GM12878 (cell line): ENCODE results near the gene ADAT3. TPM values are rescaled to one million over a fixed set of nuclear protein-coding genes. Genes with fewer than 3 reads are reported as not detected.

Experiments used
- GATAD2B ChIP-seq: fragments of 450-650 bp; conservative IDR thresholded peaks from 2 replicates; pipeline ENCODE4 v1.6.1; 2017; ENCODE audit warnings: low read depth, mild to moderate bottlenecking, moderate library complexity
- MLLT1 ChIP-seq: fragments of 450-650 bp; IDR thresholded peaks from 2 replicates; pipeline ENCODE4 v1.6.1; 2016; ENCODE audit warnings: mild to moderate bottlenecking
- MTA2 ChIP-seq: fragments of 450-650 bp; IDR thresholded peaks from 2 replicates; pipeline ENCODE4 v1.6.1; 2016; ENCODE audit warnings: low read depth, mild to moderate bottlenecking, moderate library complexity
- POLR2A ChIP-seq: IDR thresholded peaks from 2 replicates; pipeline ENCODE4 v1.6.1; 2011; ENCODE audit warnings: low read depth, mild to moderate bottlenecking, low read length
- polyA plus RNA-seq, 11 experiments: library from polyadenylated mRNA; depleted of rRNA in 4 of 11; unstranded in 6 of 11; stranded (reverse) in 5 of 11; fragments of >200 nt; fragmentation: Nextera tagmentation in 4 of 11; fragmentation: Illumina TruSeq in 1 of 11; extraction: Ambion mirVana in 4 of 11; extraction: Trizol in 1 of 11; gene quantifications; 1 replicate in 1 of 11; 2 replicates in 10 of 11; pipeline versions ENCODE4 v1.2.1 to v1.2.3, GENCODE V29; 2011 to 2016; ENCODE audit warnings: inconsistent platforms in 2 of 11, missing spikeins in 2 of 11, low read depth in 1 of 11
- total RNA-seq, 4 experiments: library from RNA; depleted of rRNA in 3 of 4; stranded (reverse); fragments of >200 nt in 3 of 4; fragmentation: Illumina TruSeq in 1 of 4; extraction: Trizol in 1 of 4; gene quantifications; 2 replicates each; pipeline versions ENCODE4 v1.2.1 to v1.2.3, GENCODE V29; 2013 to 2021
- TF ChIP-seq, protein P1 (sequence below): fragments of 450-650 bp; IDR thresholded peaks from 2 replicates; pipeline ENCODE4 v1.6.1; 2017; ENCODE audit warnings: mild to moderate bottlenecking, moderate library complexity
- TF ChIP-seq, protein P2 (sequence below): fragments of 450-650 bp; IDR thresholded peaks from 2 replicates; pipeline ENCODE4 v1.6.1; 2018; ENCODE audit warnings: mild to moderate bottlenecking, low read depth, moderate library complexity; ENCODE audit not compliant: partially characterized antibody
- TF ChIP-seq, protein P3 (sequence below): fragments of 450-650 bp; IDR thresholded peaks from 2 replicates; pipeline ENCODE4 v1.6.1; 2017; ENCODE audit warnings: mild to moderate bottlenecking

The ADAT3 gene
- total and polyA plus RNA-seq, 10 of the 15 experiments (the other 5 are each of a cell fraction or from before 2014, with no cell fraction given) = 0.27 to 11.8 (median 7.7) TPM; not detected in 3

GRCh38 chr19:1855828-1856255 is 49.4 kb upstream of the ADAT3 start (continued):
- TF ChIP-seq, protein P1, sequence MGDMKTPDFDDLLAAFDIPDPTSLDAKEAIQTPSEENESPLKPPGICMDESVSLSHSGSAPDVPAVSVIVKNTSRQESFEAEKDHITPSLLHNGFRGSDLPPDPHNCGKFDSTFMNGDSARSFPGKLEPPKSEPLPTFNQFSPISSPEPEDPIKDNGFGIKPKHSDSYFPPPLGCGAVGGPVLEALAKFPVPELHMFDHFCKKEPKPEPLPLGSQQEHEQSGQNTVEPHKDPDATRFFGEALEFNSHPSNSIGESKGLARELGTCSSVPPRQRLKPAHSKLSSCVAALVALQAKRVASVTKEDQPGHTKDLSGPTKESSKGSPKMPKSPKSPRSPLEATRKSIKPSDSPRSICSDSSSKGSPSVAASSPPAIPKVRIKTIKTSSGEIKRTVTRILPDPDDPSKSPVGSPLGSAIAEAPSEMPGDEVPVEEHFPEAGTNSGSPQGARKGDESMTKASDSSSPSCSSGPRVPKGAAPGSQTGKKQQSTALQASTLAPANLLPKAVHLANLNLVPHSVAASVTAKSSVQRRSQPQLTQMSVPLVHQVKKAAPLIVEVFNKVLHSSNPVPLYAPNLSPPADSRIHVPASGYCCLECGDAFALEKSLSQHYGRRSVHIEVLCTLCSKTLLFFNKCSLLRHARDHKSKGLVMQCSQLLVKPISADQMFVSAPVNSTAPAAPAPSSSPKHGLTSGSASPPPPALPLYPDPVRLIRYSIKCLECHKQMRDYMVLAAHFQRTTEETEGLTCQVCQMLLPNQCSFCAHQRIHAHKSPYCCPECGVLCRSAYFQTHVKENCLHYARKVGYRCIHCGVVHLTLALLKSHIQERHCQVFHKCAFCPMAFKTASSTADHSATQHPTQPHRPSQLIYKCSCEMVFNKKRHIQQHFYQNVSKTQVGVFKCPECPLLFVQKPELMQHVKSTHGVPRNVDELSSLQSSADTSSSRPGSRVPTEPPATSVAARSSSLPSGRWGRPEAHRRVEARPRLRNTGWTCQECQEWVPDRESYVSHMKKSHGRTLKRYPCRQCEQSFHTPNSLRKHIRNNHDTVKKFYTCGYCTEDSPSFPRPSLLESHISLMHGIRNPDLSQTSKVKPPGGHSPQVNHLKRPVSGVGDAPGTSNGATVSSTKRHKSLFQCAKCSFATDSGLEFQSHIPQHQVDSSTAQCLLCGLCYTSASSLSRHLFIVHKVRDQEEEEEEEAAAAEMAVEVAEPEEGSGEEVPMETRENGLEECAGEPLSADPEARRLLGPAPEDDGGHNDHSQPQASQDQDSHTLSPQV = no peak
- peak; percentile 30; the same call in 1 of the 2 replicates for TF ChIP-seq GATAD2B
- TF ChIP-seq, protein P2, sequence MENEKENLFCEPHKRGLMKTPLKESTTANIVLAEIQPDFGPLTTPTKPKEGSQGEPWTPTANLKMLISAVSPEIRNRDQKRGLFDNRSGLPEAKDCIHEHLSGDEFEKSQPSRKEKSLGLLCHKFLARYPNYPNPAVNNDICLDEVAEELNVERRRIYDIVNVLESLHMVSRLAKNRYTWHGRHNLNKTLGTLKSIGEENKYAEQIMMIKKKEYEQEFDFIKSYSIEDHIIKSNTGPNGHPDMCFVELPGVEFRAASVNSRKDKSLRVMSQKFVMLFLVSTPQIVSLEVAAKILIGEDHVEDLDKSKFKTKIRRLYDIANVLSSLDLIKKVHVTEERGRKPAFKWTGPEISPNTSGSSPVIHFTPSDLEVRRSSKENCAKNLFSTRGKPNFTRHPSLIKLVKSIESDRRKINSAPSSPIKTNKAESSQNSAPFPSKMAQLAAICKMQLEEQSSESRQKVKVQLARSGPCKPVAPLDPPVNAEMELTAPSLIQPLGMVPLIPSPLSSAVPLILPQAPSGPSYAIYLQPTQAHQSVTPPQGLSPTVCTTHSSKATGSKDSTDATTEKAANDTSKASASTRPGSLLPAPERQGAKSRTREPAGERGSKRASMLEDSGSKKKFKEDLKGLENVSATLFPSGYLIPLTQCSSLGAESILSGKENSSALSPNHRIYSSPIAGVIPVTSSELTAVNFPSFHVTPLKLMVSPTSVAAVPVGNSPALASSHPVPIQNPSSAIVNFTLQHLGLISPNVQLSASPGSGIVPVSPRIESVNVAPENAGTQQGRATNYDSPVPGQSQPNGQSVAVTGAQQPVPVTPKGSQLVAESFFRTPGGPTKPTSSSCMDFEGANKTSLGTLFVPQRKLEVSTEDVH = no peak
- TF ChIP-seq MLLT1 = no peak
- TF ChIP-seq, protein P3, sequence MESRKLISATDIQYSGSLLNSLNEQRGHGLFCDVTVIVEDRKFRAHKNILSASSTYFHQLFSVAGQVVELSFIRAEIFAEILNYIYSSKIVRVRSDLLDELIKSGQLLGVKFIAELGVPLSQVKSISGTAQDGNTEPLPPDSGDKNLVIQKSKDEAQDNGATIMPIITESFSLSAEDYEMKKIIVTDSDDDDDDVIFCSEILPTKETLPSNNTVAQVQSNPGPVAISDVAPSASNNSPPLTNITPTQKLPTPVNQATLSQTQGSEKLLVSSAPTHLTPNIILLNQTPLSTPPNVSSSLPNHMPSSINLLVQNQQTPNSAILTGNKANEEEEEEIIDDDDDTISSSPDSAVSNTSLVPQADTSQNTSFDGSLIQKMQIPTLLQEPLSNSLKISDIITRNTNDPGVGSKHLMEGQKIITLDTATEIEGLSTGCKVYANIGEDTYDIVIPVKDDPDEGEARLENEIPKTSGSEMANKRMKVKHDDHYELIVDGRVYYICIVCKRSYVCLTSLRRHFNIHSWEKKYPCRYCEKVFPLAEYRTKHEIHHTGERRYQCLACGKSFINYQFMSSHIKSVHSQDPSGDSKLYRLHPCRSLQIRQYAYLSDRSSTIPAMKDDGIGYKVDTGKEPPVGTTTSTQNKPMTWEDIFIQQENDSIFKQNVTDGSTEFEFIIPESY = no peak
- peak; percentile 19; the same call in 1 of the 2 replicates for TF ChIP-seq MTA2
- TF ChIP-seq POLR2A = 0 out of 2 replicates have a peak, but pooled peaks have one; percentile 5
